ENCODE measurements around the gene COL6A1.
"Not testable (repeated sequence)": the region's sequence is repeated elsewhere in the genome, so short reads cannot be mapped to it uniquely, and the experiment has no call there.

Gene COL6A1

GRCh38 chr21:45994759-45995685, 13.5 kb downstream of the COL6A1 start:
- DNase-seq, result no peak

- DNase-seq, result no peak
These were observed 14.2 kb downstream of the COL6A1 start for GRCh38 chr21:45995686-45996179.

- no peak for DNase-seq
These were observed 15.0 kb downstream of the COL6A1 start for GRCh38 chr21:45996311-45997204.

GRCh38 chr21:45997205-45997494, 15.6 kb downstream of the COL6A1 start:
- DNase-seq, result no peak

GRCh38 chr21:45997495-45998275, 16.1 kb downstream of the COL6A1 start:
- no peak for DNase-seq

DNA sequence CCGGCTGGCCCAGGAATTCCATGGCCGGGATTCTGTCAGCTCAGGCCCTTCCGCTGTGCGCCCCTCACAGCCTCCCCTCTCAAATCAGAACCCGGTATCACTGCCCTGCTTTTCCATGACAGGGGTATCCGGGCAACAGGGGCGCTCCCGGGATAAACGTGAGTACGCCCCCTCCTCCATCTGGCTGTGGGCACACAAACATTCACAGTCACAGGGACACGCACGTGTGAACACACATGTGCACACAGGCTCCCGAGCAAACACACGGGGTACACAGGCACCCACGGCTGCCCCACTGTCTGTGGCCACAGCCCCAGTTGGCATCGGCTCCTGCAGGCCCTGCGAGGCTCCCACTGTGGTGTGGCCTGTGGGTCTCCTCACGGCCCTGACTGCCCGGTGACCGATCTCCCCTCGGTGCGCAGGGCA, 16.7 kb downstream of the COL6A1 start:
- DNase-seq, result no peak

DNA sequence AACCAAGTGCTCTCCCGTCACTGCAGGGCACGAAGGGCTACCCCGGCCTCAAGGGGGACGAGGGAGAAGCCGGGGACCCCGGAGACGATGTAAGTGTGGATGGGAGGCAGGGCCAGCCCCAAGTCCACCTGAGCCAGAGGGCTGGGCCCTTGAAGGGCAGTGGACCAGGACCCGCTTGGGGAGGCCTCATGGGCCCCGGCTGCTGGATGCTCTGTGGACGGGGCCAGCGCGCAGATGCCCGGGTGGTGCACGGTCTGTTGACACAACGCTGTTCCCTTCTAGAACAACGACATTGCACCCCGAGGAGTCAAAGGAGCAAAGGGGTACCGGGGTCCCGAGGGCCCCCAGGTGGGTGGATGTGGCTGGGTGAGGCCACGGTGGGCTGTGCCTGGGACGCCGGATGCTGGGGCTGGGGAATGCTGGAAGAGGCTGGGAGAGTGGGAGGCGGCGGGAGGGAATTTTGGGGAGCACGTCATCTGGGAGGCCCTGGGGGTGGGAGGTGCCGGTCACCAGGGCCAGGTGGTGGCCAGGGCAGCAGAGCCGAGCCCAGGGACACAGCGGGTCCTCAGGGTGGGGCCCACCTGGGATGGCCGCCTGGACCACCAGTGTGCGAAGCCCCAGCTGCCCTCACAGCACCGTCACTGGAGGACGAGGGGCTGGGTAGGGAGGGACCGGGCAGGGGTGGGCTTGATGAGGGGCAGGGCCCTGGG, 17.5 kb downstream of the COL6A1 start:
- no peak for DNase-seq

DNA sequence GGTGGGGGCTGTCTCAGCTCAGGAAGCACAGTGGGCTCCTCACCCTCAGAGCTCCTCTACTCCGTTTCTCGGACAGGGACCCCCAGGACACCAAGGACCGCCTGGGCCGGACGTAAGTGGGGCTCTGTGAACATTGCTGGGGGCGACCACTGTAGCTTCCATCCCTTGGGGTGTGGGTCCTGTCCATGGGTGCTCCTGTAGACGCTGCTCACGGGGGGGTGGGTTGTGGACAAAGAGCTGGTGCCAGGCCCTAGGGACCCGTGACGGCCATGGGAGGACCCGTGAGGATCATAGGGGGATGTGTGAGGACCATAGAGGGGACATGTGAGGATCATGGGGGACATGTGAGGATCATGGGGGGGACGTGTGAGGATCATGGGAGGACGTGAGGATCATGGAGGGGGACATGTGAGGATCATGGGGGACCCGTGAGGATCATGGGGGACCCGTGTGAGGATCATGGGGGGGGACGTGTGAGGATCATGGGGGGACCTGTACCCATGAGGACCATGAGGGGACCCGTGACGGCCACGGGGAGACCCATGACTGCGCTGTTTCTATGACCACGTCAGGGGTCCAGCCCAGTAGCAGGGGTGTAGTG, 18.1 kb downstream of the COL6A1 start:
- no peak for DNase-seq

GRCh38 chr21:46000182-46000730, 18.7 kb downstream of the COL6A1 start:
- no peak for DNase-seq

DNA sequence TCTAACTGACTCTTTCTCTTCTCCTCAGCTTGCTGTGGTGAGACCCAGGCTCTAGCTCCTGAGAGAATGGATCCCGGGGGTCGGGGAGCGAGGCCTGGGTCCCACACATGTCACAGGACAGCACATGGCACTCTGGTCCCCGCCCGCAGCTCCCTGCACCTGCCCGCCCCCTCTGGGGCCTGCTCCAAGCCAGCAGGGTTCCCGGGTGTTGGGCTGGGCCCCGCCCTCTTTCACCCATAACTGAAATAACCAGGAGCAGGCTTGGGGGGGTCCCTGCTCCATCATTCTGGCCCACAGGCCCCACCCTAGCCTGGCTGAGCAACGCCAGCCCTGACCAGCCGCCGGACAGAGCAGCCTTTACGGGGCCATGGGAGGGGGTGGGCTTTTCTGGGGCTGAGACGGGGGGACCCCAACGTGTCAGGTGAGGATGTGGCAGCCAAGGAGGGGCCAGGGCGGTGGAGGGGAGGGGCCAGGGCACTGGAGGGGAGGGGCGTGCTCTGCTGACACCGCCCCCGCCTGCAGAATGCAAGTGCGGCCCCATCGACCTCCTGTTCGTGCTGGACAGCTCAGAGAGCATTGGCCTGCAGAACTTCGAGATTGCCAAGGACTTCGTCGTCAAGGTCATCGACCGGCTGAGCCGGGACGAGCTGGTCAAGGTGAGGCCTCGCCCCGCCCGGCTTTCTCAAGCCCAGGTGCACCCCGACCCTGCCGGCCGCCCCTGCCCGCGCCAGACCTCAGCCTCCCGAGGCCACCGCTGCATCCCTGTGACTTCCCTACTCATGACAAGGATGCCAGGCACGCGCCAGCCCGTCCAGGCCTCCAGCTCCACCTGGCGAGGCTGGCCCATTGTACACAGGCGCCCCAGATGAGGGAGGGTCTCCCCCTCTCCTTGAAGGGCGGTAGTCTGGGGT, 19.4 kb downstream of the COL6A1 start:
- DNase-seq, result no peak

DNA sequence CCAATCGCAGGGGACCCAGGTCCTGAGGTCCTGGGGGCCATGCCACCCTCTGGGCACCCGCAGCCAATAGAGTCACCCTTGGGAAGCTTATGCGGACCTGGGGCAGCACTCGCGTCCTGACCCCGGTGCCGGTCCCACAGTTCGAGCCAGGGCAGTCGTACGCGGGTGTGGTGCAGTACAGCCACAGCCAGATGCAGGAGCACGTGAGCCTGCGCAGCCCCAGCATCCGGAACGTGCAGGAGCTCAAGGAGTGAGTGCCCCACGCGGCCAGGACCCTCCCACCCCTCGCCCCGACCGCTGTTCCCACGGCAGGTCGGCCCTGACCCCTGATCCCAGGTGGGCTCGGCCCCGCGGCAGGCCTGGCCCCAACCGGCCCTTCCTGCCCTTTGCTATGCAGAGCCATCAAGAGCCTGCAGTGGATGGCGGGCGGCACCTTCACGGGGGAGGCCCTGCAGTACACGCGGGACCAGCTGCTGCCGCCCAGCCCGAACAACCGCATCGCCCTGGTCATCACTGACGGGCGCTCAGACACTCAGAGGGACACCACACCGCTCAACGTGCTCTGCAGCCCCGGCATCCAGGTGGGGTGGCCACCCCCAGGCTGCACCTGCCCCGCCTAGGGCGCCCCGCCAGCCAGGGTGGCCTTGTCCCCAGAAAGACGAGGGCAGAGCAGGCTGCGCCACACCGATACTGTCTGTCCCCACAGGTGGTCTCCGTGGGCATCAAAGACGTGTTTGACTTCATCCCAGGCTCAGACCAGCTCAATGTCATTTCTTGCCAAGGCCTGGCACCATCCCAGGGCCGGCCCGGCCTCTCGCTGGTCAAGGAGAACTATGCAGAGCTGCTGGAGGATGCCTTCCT, 20.5 kb downstream of the COL6A1 start:
- no peak for DNase-seq

DNA sequence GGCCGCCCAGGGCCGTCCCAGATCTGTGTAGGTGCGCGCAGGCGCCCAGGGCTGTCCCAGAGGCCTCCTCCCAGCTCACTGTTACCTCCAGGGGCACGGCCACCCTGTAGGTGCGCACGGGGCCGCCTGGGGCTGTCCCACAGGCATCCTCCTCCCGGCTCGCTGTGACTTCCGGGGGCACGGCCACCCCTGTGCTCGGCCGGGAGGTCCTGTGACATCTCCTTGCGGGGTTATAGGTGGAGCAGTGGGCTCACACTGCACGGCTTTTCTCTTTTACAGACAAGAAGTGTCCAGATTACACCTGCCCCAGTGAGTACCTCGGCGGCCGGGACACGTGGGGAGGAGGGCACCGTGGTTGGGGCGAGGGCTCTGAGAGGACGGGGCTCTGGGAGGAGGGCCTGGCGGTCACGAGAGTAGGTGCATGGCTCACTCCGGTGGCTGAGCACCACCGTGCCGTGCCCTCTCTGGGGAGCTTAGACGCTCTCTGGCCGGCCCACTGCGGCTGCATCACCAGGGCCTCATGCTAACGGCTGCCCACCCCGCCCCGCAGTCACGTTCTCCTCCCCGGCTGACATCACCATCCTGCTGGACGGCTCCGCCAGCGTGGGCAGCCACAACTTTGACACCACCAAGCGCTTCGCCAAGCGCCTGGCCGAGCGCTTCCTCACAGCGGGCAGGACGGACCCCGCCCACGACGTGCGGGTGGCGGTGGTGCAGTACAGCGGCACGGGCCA, 21.4 kb downstream of the COL6A1 start:
- no peak for DNase-seq

- DNase-seq, result no peak
These were observed 22.0 kb downstream of the COL6A1 start for GRCh38 chr21:46003575-46004007.

DNA sequence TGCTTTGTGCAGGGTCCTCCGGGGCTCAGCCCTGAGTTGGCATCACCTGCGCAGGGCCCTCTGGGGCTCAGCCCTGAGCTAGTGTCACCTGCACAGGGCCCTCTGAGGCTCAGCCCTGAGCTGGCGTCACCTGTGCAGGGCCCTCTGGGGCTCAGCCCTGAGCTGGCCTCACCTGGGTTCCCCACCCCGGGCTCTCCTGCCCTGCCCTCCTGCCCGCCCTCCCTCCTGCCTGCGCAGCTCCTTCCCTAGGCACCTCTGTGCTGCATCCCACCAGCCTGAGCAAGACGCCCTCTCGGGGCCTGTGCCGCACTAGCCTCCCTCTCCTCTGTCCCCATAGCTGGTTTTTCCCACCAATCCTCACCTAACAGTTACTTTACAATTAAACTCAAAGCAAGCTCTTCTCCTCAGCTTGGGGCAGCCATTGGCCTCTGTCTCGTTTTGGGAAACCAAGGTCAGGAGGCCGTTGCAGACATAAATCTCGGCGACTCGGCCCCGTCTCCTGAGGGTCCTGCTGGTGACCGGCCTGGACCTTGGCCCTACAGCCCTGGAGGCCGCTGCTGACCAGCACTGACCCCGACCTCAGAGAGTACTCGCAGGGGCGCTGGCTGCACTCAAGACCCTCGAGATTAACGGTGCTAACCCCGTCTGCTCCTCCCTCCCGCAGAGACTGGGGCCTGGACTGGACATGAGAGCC, 22.7 kb downstream of the COL6A1 start:
- DNase-seq, result no peak

- no peak for DNase-seq
These were observed 23.5 kb downstream of the COL6A1 start for GRCh38 chr21:46005081-46005480.

DNA sequence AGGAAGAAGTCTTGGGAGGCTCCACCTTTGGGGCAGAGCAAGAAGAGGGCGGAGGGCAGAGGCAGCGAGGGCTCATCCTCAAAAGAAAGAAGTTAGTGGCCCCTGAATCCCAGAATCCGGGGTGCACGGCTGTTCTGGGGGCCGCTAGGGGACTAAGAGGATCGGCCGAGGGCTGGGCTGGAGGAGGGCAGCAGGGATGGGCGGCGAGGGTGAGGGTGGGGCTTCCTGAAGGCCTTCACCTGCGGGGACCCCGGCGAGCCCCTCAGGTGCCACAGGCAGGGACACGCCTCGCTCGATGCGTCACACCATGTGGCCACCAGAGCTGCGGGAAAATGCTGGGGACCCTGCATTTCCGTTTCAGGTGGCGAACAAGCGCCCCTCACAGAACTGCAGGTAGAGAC, 23.9 kb downstream of the COL6A1 start:
- DNase-seq, result no peak

- not testable (repeated sequence) for DNase-seq
These were observed 24.4 kb downstream of the COL6A1 start for GRCh38 chr21:46005894-46006546.
